Esophagus muscularis mucosa (tissue), 4 donors: Measurements from ENCODE around the gene PLOD1. TPM values are rescaled to one million over a fixed set of nuclear protein-coding genes. Genes with fewer than 3 reads are reported as not detected.
"Not testable (repeated sequence)": the region's sequence is repeated elsewhere in the genome, so short reads cannot be mapped to it uniquely, and the experiment has no call there.

Experiments
- DNase-seq: peaks from one replicate; pipeline ENCODE4 v3.0.0-alpha.2; 2017; ENCODE audit errors: extremely low spot score
- H3K27ac ChIP-seq, 4 donors: fragments of 200-600 bp; sonication (generic); replicated peaks in 1 of 4; 1 replicate in 3 of 4; 2 replicates in 1 of 4; pipeline ENCODE4 v1.5.1; 2016 to 2019; ENCODE audit warnings: mild to moderate bottlenecking in 1 of 4
- H3K27me3 ChIP-seq, 4 donors: fragments of 200-600 bp; sonication (generic); one replicate each; pipeline versions ENCODE4 v1.5.1 to v1.6.0; 2016 to 2019
- H3K36me3 ChIP-seq, 4 donors: fragments of 200-600 bp; sonication (generic); one replicate each; pipeline ENCODE4 v1.5.1; 2016 to 2019
- H3K4me1 ChIP-seq, 4 donors: fragments of 200-600 bp; sonication (generic); one replicate each; pipeline ENCODE4 v1.5.1; 2016 to 2019
- H3K4me3 ChIP-seq, 4 donors: fragments of 200-600 bp; sonication (generic); 1 replicate in 2 of 4; 2 replicates in 2 of 4; pipeline ENCODE4 v1.5.1; 2016 to 2019; ENCODE audit warnings: mild to moderate bottlenecking in 4 of 4, moderate library complexity in 1 of 4
- H3K9me3 ChIP-seq, 4 donors: fragments of 200-600 bp; sonication (generic); 1 replicate in 3 of 4; 2 replicates in 1 of 4; pipeline ENCODE4 v1.5.1; 2016 to 2019
- EP300 ChIP-seq: sonication (generic); formaldehyde crosslinking; IDR thresholded peaks from one replicate; pipeline ENCODE4 v1.6.1; 2017; ENCODE audit warnings: antibody characterized with exemption
- POLR2A ChIP-seq: fragments of 450-650 bp; IDR thresholded peaks from one replicate; pipeline ENCODE4 v1.6.1; 2017; ENCODE audit warnings: antibody characterized with exemption, moderate library complexity, mild to moderate bottlenecking, low read depth
- POLR2AphosphoS5 ChIP-seq, 2 donors: sonication (generic); formaldehyde crosslinking; IDR thresholded peaks; one replicate each; pipeline ENCODE4 v1.6.1; 2017; ENCODE audit warnings: antibody characterized with exemption in 2 of 2
- WGBS: methylation state at CpG from one replicate; pipeline ENCODE4 v1.1.5; 2018; 5-methylcytosine and 5-hydroxymethylcytosine counted together
- intact Hi-C: fragments of 100-400 bp; cut with DNase I; formaldehyde crosslinking; loops from one replicate; pipeline ENCODE4 v1.15.1; 2023
- total RNA-seq, 4 donors: library from RNA; depleted of rRNA; stranded (reverse); fragments of >200 nt; gene quantifications; one replicate each; pipeline versions ENCODE4 v1.1.0 to v1.2.1, GENCODE V29; 2016
- TF ChIP-seq, protein P1 (sequence below), 3 experiments: fragments of 200-600 bp in 2 of 3; fragments of 450-650 bp in 1 of 3; sonication (generic) in 2 of 3; IDR thresholded peaks; one replicate each; pipeline ENCODE4 v1.5.1; 2017 to 2019; ENCODE audit warnings: antibody characterized with exemption in 3 of 3, mild to moderate bottlenecking in 2 of 3, moderate library complexity in 1 of 3

PLOD1 gene
- total RNA-seq, 4 donors from 2014 or later = 67.5 to 111 (median 75.0) TPM

DNA sequence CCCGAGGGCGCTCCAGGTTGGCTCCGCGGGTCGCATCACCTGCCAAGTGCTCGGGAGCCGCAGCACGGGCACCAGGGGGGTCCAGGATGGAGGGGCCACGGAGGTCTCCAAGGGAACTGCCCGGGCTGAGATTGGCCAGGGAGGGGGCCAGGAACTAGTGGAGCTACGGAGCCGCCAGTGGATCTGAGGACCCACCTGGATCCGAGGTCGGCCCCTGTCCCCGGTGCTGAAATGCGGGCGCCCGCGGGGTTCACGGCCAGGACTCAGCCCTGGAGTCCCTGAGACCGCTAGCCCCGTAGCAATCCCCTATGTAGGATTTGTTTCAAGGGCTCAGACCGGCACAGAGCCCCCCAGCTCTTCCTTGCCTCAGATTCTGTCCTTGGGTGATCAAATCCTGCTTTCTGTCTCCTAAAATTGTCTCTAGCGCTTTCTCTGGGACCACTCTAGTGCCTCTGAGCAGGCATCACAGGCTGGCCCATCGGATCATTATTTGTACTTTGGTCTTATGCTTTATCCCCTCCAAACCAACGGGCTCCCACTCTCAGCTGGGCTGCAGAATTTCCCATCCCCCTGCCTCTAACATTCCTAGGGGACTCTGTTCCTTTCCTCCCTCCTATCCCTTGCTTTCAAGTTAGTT lies 35.6 kb upstream of the PLOD1 start:
- intact Hi-C loops = no loop called here
- H3K36me3 ChIP-seq = no peaks in the 10 kb centered on the region
- H3K27ac ChIP-seq = no peak overlapping the region
- no peaks in the 10 kb centered on the region for H3K9me3 ChIP-seq
- peaks cover 0 to 66% (median 14%) of the 10 kb centered on the region in 4 donors for H3K27me3 ChIP-seq
- DNase-seq = no peak
- H3K4me1 ChIP-seq = peaks cover 0 to 10% (median 0%) of the 10 kb centered on the region in 4 donors
- 49% methylated on average over 6 of the region's 26 CpGs for WGBS
- no peak overlapping the region for H3K4me3 ChIP-seq
- TF ChIP-seq, protein P1, sequence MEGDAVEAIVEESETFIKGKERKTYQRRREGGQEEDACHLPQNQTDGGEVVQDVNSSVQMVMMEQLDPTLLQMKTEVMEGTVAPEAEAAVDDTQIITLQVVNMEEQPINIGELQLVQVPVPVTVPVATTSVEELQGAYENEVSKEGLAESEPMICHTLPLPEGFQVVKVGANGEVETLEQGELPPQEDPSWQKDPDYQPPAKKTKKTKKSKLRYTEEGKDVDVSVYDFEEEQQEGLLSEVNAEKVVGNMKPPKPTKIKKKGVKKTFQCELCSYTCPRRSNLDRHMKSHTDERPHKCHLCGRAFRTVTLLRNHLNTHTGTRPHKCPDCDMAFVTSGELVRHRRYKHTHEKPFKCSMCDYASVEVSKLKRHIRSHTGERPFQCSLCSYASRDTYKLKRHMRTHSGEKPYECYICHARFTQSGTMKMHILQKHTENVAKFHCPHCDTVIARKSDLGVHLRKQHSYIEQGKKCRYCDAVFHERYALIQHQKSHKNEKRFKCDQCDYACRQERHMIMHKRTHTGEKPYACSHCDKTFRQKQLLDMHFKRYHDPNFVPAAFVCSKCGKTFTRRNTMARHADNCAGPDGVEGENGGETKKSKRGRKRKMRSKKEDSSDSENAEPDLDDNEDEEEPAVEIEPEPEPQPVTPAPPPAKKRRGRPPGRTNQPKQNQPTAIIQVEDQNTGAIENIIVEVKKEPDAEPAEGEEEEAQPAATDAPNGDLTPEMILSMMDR (IDR thresholded peaks at IDR 0.05) = no peak
- TF ChIP-seq EP300 = no peak
- TF ChIP-seq POLR2A = no peak
- TF ChIP-seq POLR2AphosphoS5 (IDR thresholded peaks at IDR 0.05) = no peak

DNA sequence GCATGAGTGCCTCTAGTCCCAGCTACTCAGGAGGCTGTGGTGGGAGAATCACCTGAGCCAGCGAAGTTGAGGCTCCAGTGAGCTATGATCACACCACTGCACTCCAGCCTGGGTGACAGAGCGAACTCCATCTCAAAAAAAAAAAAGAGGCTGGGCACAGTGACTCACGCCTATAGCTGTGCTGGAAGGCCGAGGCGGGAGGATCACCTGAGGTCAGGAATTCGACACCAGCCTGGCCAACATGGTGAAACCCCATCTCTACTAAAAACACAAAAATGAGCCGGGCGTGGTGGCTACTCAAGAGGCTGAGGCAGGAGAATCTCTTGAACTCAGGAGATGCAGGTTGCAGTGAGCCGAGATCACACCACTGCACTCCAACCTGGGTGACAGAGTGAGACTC lies 33.1 kb upstream of the PLOD1 start:
- H3K27ac ChIP-seq, H3K4me1 ChIP-seq, H3K4me3 ChIP-seq, H3K36me3 ChIP-seq, DNase-seq, H3K9me3 ChIP-seq, intact Hi-C loops: not testable (repeated sequence)
- peaks cover 0 to 45% (median 14%) of the 10 kb centered on the region in 4 donors for H3K27me3 ChIP-seq
- 51% methylated on average over 9 of the region's 9 CpGs for WGBS

DNA sequence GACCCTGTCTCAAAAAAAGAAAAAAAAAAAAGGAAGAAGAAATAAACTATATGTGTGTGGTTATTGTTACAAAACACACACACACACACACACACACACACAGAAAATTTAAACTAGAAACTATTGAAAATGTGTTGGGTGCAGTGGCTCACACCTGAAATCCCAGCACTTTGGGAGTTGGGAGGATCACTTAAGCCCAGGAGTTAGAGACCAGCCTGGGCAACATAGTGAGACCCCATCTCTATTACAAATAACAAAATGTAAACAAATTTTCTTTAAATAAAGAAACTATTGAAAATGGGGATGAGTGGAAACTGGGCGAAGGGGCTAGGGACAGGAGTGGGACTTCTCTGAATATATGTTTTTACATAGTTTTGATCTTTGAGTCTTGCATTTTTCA lies 31.3 kb upstream of the PLOD1 start:
- Histone ChIP-seq H3K36me3 (no peaks in the 10 kb centered on the region), H3K9me3 (no peaks in the 10 kb centered on the region), H3K27me3 (peaks cover 0 to 28% (median 11%) of the 10 kb centered on the region in 4 donors), H3K4me1 (peaks cover 0 to 7% (median 2%) of the 10 kb centered on the region in 4 donors), H3K27ac (no peak overlapping the region), H3K4me3 (no peak overlapping the region)
- TF ChIP-seq POLR2AphosphoS5 (IDR thresholded peaks at IDR 0.05) (no peak), EP300 (no peak), POLR2A (no peak)
- TF ChIP-seq, protein P1 (IDR thresholded peaks at IDR 0.05) = no peak
- WGBS = 97% methylated on average over 1 of the region's 1 CpG
- no peak for DNase-seq
- intact Hi-C loops = no loop called here

DNA sequence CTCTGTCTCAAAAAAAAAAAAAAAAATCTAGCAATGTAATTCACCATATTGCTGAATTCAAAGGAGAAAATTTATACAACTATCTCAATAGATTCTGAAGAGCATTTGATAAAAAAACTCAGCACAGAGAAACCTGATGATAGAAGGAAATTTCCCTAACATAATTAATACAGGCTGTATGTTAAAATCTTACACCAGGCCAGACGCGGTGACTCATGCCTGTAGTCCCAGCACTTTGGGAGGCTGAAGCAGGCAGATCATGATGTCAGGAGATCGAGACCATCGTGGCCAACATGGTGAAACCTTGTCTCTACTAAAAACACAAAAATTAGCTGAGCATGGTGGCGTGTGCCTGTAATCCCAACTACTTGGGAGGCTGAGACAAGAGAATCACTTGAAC lies 30.4 kb upstream of the PLOD1 start:
- 84% methylated on average over 5 of the region's 5 CpGs for WGBS
- H3K27ac ChIP-seq, intact Hi-C loops, H3K36me3 ChIP-seq, H3K9me3 ChIP-seq, H3K4me3 ChIP-seq, H3K4me1 ChIP-seq, DNase-seq: not testable (repeated sequence)
- H3K27me3 ChIP-seq = peaks cover 0 to 19% (median 2%) of the 10 kb centered on the region in 4 donors

DNA sequence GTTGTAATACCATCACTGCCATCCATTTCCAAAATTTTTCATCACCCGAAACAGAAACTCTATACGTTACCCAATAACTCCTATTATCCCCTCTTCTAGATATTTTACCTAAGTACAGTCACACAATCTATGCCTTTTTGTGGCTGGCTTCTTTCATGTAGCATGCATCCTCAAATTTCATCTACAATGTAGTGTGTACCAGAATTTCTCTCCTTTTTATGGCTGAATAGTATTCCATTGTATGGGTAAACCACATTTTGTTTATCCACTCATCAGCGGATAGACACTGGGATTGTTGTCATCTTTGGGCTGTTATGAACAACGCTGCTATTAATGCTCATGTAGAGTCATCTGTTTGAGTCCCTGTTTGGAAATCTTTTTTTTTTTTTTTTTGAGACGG lies 29.5 kb upstream of the PLOD1 start:
- 94% methylated on average over 5 of the region's 5 CpGs for WGBS
- H3K4me1 ChIP-seq = peaks cover 0 to 4% (median 0%) of the 10 kb centered on the region in 4 donors
- intact Hi-C loops = no loop called here
- H3K36me3 ChIP-seq = no peaks in the 10 kb centered on the region
- no peaks in the 10 kb centered on the region for H3K9me3 ChIP-seq
- H3K4me3 ChIP-seq = no peak overlapping the region
- DNase-seq = no peak
- peaks cover 0 to 10% (median 0%) of the 10 kb centered on the region in 4 donors for H3K27me3 ChIP-seq
- H3K27ac ChIP-seq = no peak overlapping the region
- TF ChIP-seq, protein P1 (IDR thresholded peaks at IDR 0.05) = no peak
- TF ChIP-seq POLR2A (no peak), EP300 (no peak), POLR2AphosphoS5 (IDR thresholded peaks at IDR 0.05) (no peak)

DNA sequence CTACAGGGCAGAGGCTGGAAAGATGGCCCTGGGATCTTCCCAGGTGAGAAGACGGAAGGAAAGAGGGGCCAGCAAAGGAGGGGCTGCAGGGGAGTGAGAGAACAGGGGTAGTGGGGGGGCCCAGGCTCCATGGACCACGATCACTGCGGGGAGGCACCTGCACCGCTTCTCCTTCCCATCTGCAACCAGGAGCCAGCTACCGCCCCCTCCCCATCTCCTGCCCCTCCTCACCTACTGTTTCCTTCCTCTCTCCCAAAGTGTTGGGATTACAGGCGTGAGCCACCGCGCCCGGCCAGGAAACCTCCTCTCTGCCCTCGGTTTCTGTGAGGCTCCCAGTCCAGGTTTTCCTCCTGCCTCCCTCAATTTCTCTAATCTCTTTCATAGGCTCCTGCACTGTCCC lies 27.6 kb upstream of the PLOD1 start:
- Histone ChIP-seq H3K36me3 (no peaks in the 10 kb centered on the region), H3K27ac (no peak overlapping the region), H3K27me3 (no peaks in the 10 kb centered on the region), H3K4me1 (peaks cover 0 to 4% (median 0%) of the 10 kb centered on the region in 4 donors), H3K4me3 (no peak overlapping the region), H3K9me3 (no peaks in the 10 kb centered on the region)
- WGBS = 76% methylated on average over 9 of the region's 10 CpGs
- intact Hi-C loops = loop anchor here (1.0 kb wide), 1 partner anchor 69 kb away; no protein-coding TSS in a partner anchor
- DNase-seq = no peak
- no peak for TF ChIP-seq EP300
- TF ChIP-seq, protein P1 (IDR thresholded peaks at IDR 0.05) = no peak
- TF ChIP-seq POLR2AphosphoS5 (IDR thresholded peaks at IDR 0.05) = no peak
- no peak for TF ChIP-seq POLR2A
